A673 (cell line): ENCODE measurements around the gene AJM1.

Experiments used
- CTCF ChIP-seq: fragments of 300-800, 200-600 bp; sonication (generic); conservative IDR thresholded peaks from 2 replicates; pipeline ENCODE4 v1.5.1; 2017; ENCODE audit warnings: low read depth, mild to moderate bottlenecking, antibody characterized with exemption, low read length, moderate library complexity, mixed read lengths
- EZH2 ChIP-seq: fragments of 200-600 bp; sonication (generic); IDR thresholded peaks from 2 replicates; pipeline ENCODE4 v1.6.1; 2017; ENCODE audit warnings: borderline replicate concordance, low read depth, mild to moderate bottlenecking, mixed read lengths, antibody characterized with exemption, low read length; ENCODE audit not compliant: poor library complexity, severe bottlenecking

GRCh38 chr9:136815422-136815782 lies 26.9 kb upstream of the AJM1 start:
- TF ChIP-seq CTCF = no peak
- TF ChIP-seq EZH2 = no peak
